Measurements from ENCODE around the gene CAMK1D. TPM values are rescaled to one million over a fixed set of nuclear protein-coding genes. Genes with fewer than 3 reads are reported as not detected.

CAMK1D gene
- total and polyA plus RNA-seq, 11 donors = 1.4 to 16.0 (median 2.5) TPM

- no peak for ATAC-seq
- no peaks in the 10 kb centered on the region for H3K27me3 ChIP-seq
- no peak for TF ChIP-seq CTCF (IDR thresholded peaks at IDR 0.05)
- TF ChIP-seq POLR2A (IDR thresholded peaks at IDR 0.05) = no peak
- WGBS, 4 donors = 77 to 87% (median 81%) methylated on average over 9 of the region's 9 CpGs
- DNase-seq = no peak
- no peaks in the 10 kb centered on the region for H3K36me3 ChIP-seq
- intact Hi-C loops (cut with DNase I) = no loop called here
- H3K27ac ChIP-seq = no peak overlapping the region
- H3K9me3 ChIP-seq = no peaks in the 10 kb centered on the region
- H3K4me3 ChIP-seq = no peak overlapping the region
- H3K4me1 ChIP-seq = peaks cover 0 to 31% (median 0%) of the 10 kb centered on the region in 12 donors
Observed at GRCh38 chr10:12414278-12414989, 65.1 kb downstream of the CAMK1D start.

GRCh38 chr10:12416344-12417050 lies 67.2 kb downstream of the CAMK1D start:
- Histone ChIP-seq H3K4me1 (peaks cover 0 to 36% (median 0%) of the 10 kb centered on the region in 12 donors), H3K4me3 (no peak overlapping the region), H3K9me3 (no peaks in the 10 kb centered on the region), H3K27ac (no peak overlapping the region), H3K36me3 (no peaks in the 10 kb centered on the region), H3K27me3 (no peaks in the 10 kb centered on the region)
- TF ChIP-seq CTCF (IDR thresholded peaks at IDR 0.05) (no peak), POLR2A (IDR thresholded peaks at IDR 0.05) (no peak)
- peak in 3 of 4 donors; percentile 13 to 53 (median 22) for ATAC-seq
- intact Hi-C loops (cut with DNase I) = no loop called here
- 69 to 76% (median 72%) methylated on average over 13 of the region's 13 CpGs for WGBS, 4 donors
- no peak for DNase-seq

GRCh38 chr10:12417331-12417730 lies 68.0 kb downstream of the CAMK1D start:
- 71 to 88% (median 87%) methylated on average over 6 of the region's 6 CpGs for WGBS, 4 donors
- Histone ChIP-seq H3K4me1 (peaks cover 0 to 36% (median 0%) of the 10 kb centered on the region in 12 donors), H3K27me3 (no peaks in the 10 kb centered on the region), H3K4me3 (no peak overlapping the region), H3K9me3 (no peaks in the 10 kb centered on the region), H3K36me3 (no peaks in the 10 kb centered on the region), H3K27ac (no peak overlapping the region)
- ATAC-seq = no peak
- DNase-seq = no peak
- TF ChIP-seq POLR2A (IDR thresholded peaks at IDR 0.05) (no peak), CTCF (IDR thresholded peaks at IDR 0.05) (no peak)
- intact Hi-C loops (cut with DNase I) = no loop called here

GRCh38 chr10:12418000-12418399 lies 68.7 kb downstream of the CAMK1D start:
- Histone ChIP-seq H3K27ac (peak overlapping the region in 3 of 12 donors; percentile 27 to 61 (median 43)), H3K4me3 (no peak overlapping the region), H3K27me3 (no peaks in the 10 kb centered on the region), H3K9me3 (no peaks in the 10 kb centered on the region), H3K36me3 (no peaks in the 10 kb centered on the region), H3K4me1 (peaks cover 0 to 36% (median 0%) of the 10 kb centered on the region in 12 donors)
- 75 to 89% (median 84%) methylated on average over 7 of the region's 7 CpGs for WGBS, 4 donors
- no peak for TF ChIP-seq POLR2A (IDR thresholded peaks at IDR 0.05)
- no peak for TF ChIP-seq CTCF (IDR thresholded peaks at IDR 0.05)
- ATAC-seq = peak; percentile 8 to 77 (median 50)
- intact Hi-C loops (cut with DNase I) = no loop called here
- peak in 3 of 5 donors; percentile 20 to 76 (median 63) for DNase-seq

All from heart left ventricle (tissue), 16 donors.